PC-3 (cell line): Measurements from ENCODE around the gene OR6M1. TPM values are rescaled to one million over a fixed set of nuclear protein-coding genes. Genes with fewer than 3 reads are reported as not detected.
A peak's percentile ranks its signal among the peaks of the same experiment; 100 is the strongest.

ENCODE experiments used
- ATAC-seq: fragments of 200-7000 bp; cut with Tn5 transposase; 2 replicates; pipeline ENCODE4 v1.9.1; 2020; ENCODE audit warnings: mild to moderate bottlenecking, moderate library complexity
- BruUV-seq: library from RNA; stranded (reverse); fragments of 400-500 nt; replicated peaks from 2 replicates; lab custom pipeline; 2021; lab: Mats Ljungman, UMichigan
- CTCF ChIA-PET: fragments of 300-600 bp; sonication (Branson Sonifier 250); formaldehyde crosslinking; loops from one replicate; lab custom pipeline; 2022; ENCODE audit warnings: antibody characterized with exemption; lab: Charles Lee
- POLR2A ChIA-PET: fragments of 300-600 bp; sonication (Branson Sonifier 250); formaldehyde crosslinking; loops from one replicate; lab custom pipeline; 2022; ENCODE audit warnings: antibody characterized with exemption; ENCODE audit not compliant: unreplicated experiment; lab: Charles Lee
- DNase-seq: peaks from one replicate; pipeline ENCODE4 v3.0.0-alpha.2; 2015
- H2AFZ ChIP-seq: fragments of 300-600 bp; sonication (generic); 2 replicates; pipeline ENCODE4 v1.6.0; 2016; ENCODE audit warnings: antibody characterized with exemption, low read length
- H3F3A ChIP-seq: fragments of 300-600 bp; sonication (generic); one replicate; pipeline ENCODE4 v1.6.0; 2017; ENCODE audit warnings: antibody characterized with exemption, low read length, control low read depth, mild to moderate bottlenecking; ENCODE audit not compliant: unreplicated experiment
- H3K27ac ChIP-seq: fragments of 300-600 bp; sonication (generic); 2 replicates; pipeline ENCODE4 v1.5.1; 2016; ENCODE audit warnings: mild to moderate bottlenecking, low read length
- H3K27me3 ChIP-seq: fragments of 300-600 bp; sonication (generic); 2 replicates; pipeline ENCODE4 v1.6.1; 2016; ENCODE audit warnings: low read length, mixed read lengths
- H3K36me3 ChIP-seq: fragments of 300-600 bp; sonication (generic); 2 replicates; pipeline ENCODE4 v1.6.1; 2016; ENCODE audit warnings: low read depth, mixed run types, low read length, mixed read lengths
- H3K4me1 ChIP-seq: fragments of 300-600 bp; sonication (generic); 2 replicates; pipeline ENCODE4 v1.5.1; 2016; ENCODE audit warnings: low read length; ENCODE audit not compliant: insufficient read depth
- H3K4me2 ChIP-seq: fragments of 300-600 bp; sonication (generic); 2 replicates; pipeline ENCODE4 v1.6.0; 2016; ENCODE audit warnings: low read length
- H3K4me3 ChIP-seq: fragments of 300-600 bp; sonication (generic); 2 replicates; pipeline ENCODE4 v1.5.1; 2016; ENCODE audit warnings: mild to moderate bottlenecking, low read length, mixed read lengths
- H3K79me2 ChIP-seq: fragments of 300-600 bp; sonication (generic); 2 replicates; pipeline ENCODE4 v1.6.1; 2017; ENCODE audit warnings: low read length, mixed read lengths
- H3K9ac ChIP-seq: fragments of 300-600 bp; sonication (generic); 2 replicates; pipeline ENCODE4 v1.6.0; 2016; ENCODE audit warnings: mild to moderate bottlenecking, low read length
- H3K9me2 ChIP-seq: fragments of 300-600 bp; sonication (generic); replicated peaks from 2 replicates; pipeline ENCODE4 v1.6.1; 2016; ENCODE audit warnings: mixed run types, low read length, mixed read lengths
- H3K9me3 ChIP-seq: fragments of 300-600 bp; sonication (generic); 2 replicates; pipeline ENCODE4 v1.6.1; 2016; ENCODE audit warnings: low read length, mixed read lengths
- H4K20me1 ChIP-seq: fragments of 300-600 bp; sonication (generic); 2 replicates; pipeline ENCODE4 v1.6.1; 2016; ENCODE audit warnings: low read length, mixed read lengths
- CTCF ChIP-seq: fragments of 300-600 bp; sonication (generic); conservative IDR thresholded peaks from 2 replicates; pipeline ENCODE4 v1.5.1; 2017; ENCODE audit warnings: antibody characterized with exemption, low read depth, mild to moderate bottlenecking, low read length
- EZH2 ChIP-seq: fragments of 300-600 bp; sonication (generic); IDR thresholded peaks from one replicate; pipeline ENCODE4 v1.6.1; 2017; ENCODE audit warnings: antibody characterized with exemption, mild to moderate bottlenecking, low read length; ENCODE audit not compliant: unreplicated experiment
- EZH2phosphoT487 ChIP-seq: fragments of 300-600 bp; sonication (generic); IDR thresholded peaks from 2 replicates; pipeline ENCODE4 v1.6.1; 2018; ENCODE audit warnings: mild to moderate bottlenecking, antibody characterized with exemption, low read length, borderline replicate concordance
- intact Hi-C: fragments of 100-400 bp; cut with micrococcal nuclease; formaldehyde crosslinking; loops from 2 replicates; pipeline ENCODE4 v1.9.0; 2023
- total RNA-seq: library from RNA; depleted of rRNA; stranded (reverse); fragments of >200 nt; gene quantifications from 2 replicates; pipeline ENCODE4 v1.2.3, GENCODE V29; 2014

Gene OR6M1
- total RNA-seq, 1 experiment from 2014 or later: not detected

- Histone ChIP-seq H2AFZ (no peak overlapping the region), H3F3A (no peaks in the 10 kb centered on the region), H3K4me3 (no peak overlapping the region), H3K9ac (no peak overlapping the region), H3K27me3 (peaks cover 56% of the 10 kb centered on the region), H3K4me1 (no peaks in the 10 kb centered on the region), H3K4me2 (no peak overlapping the region; the same call in 1 of the 2 replicates), H3K36me3 (no peaks in the 10 kb centered on the region), H4K20me1 (no peaks in the 10 kb centered on the region), H3K9me3 (no peaks in the 10 kb centered on the region), H3K27ac (no peak overlapping the region), H3K9me2 (no peaks in the 10 kb centered on the region), H3K79me2 (no peaks in the 10 kb centered on the region)
- TF ChIP-seq CTCF (no peak), EZH2 (no peak), EZH2phosphoT487 (no peak)
- BruUV-seq: no TSS peak
- DNase-seq (peak; percentile 71), ATAC-seq (peak; percentile 61)
- intact Hi-C loops: no loop called here
- CTCF ChIA-PET: no interaction called here
- POLR2A ChIA-PET: no interaction called here
These were observed 32.5 kb upstream of the OR6M1 start for GRCh38 chr11:123838659-123839058.

- H3K79me2 ChIP-seq: no peaks in the 10 kb centered on the region
- no peak overlapping the region for H3K27ac ChIP-seq
- H3K9ac ChIP-seq: no peak overlapping the region
- no peak overlapping the region for H2AFZ ChIP-seq
- intact Hi-C loops: no loop called here
- no peaks in the 10 kb centered on the region for H3K9me2 ChIP-seq
- no TSS peak for BruUV-seq
- ChIA-PET POLR2A (no interaction called here), CTCF (no interaction called here)
- no peaks in the 10 kb centered on the region for H3K4me1 ChIP-seq
- H3K4me3 ChIP-seq: no peak overlapping the region
- H4K20me1 ChIP-seq: no peaks in the 10 kb centered on the region
- H3K4me2 ChIP-seq: no peak overlapping the region; the same call in 1 of the 2 replicates
- no peak for DNase-seq
- H3F3A ChIP-seq: no peaks in the 10 kb centered on the region
- H3K36me3 ChIP-seq: no peaks in the 10 kb centered on the region
- H3K27me3 ChIP-seq: peaks cover 56% of the 10 kb centered on the region
- no peaks in the 10 kb centered on the region for H3K9me3 ChIP-seq
- ATAC-seq: no peak
- TF ChIP-seq EZH2: no peak
- TF ChIP-seq CTCF: no peak
- no peak for TF ChIP-seq EZH2phosphoT487
These were observed 32.0 kb upstream of the OR6M1 start for GRCh38 chr11:123838199-123838598.

GRCh38 chr11:123833095-123833494 lies 26.9 kb upstream of the OR6M1 start:
- Histone ChIP-seq H3K9me2 (no peaks in the 10 kb centered on the region), H4K20me1 (no peaks in the 10 kb centered on the region), H3K79me2 (no peaks in the 10 kb centered on the region), H3K4me1 (no peaks in the 10 kb centered on the region), H3K4me2 (no peak overlapping the region), H3K9me3 (no peaks in the 10 kb centered on the region), H3K4me3 (no peak overlapping the region), H3K36me3 (no peaks in the 10 kb centered on the region), H2AFZ (no peak overlapping the region), H3F3A (no peaks in the 10 kb centered on the region), H3K27me3 (peaks cover 48% of the 10 kb centered on the region), H3K9ac (no peak overlapping the region), H3K27ac (no peak overlapping the region)
- ATAC-seq: no peak
- BruUV-seq: no TSS peak
- DNase-seq: peak; percentile 45
- POLR2A ChIA-PET: no interaction called here
- CTCF ChIA-PET: no interaction called here
- intact Hi-C loops: no loop called here
- TF ChIP-seq CTCF: no peak
- no peak for TF ChIP-seq EZH2phosphoT487
- TF ChIP-seq EZH2: no peak
